CD8-positive, alpha-beta memory T cell (primary cell): ENCODE data around the gene LMX1B. TPM values are rescaled to one million over a fixed set of nuclear protein-coding genes. Genes with fewer than 3 reads are reported as not detected.

Source experiments
- CTCF ChIA-PET: fragments of 350-600 bp; sonication (Branson Sonifier 250); formaldehyde crosslinking; loops from one replicate; lab custom pipeline; 2021; ENCODE audit warnings: antibody characterized with exemption; lab: Charles Lee
- POLR2A ChIA-PET: fragments of 350-600 bp; sonication (Branson Sonifier 250); formaldehyde crosslinking; loops from one replicate; lab custom pipeline; 2021; ENCODE audit warnings: antibody characterized with exemption; lab: Charles Lee
- DNase-seq, 5 donors: peaks; one replicate each; pipeline versions ENCODE4 v3.0.0 to v3.0.0-alpha.2; 2020 to 2022; ENCODE audit warnings: mixed read lengths in 1 of 5
- H3K27ac ChIP-seq: one replicate; pipeline ENCODE4 v1.7.0; 2013; ENCODE audit warnings: low read depth, mild to moderate bottlenecking, low read length, moderate library complexity
- H3K27me3 ChIP-seq: 2 replicates; pipeline ENCODE4 v1.7.0; 2013; ENCODE audit warnings: low read length, mild to moderate bottlenecking; ENCODE audit not compliant: insufficient read depth, poor library complexity, severe bottlenecking
- H3K36me3 ChIP-seq: 2 replicates; pipeline ENCODE4 v1.7.0; 2013; ENCODE audit warnings: mild to moderate bottlenecking, low read length, moderate library complexity; ENCODE audit not compliant: insufficient read depth
- H3K4me1 ChIP-seq: 2 replicates; pipeline ENCODE4 v1.7.0; 2013; ENCODE audit warnings: mild to moderate bottlenecking, low read length, moderate library complexity; ENCODE audit not compliant: insufficient read depth
- H3K4me3 ChIP-seq: 2 replicates; pipeline ENCODE4 v1.7.0; 2013; ENCODE audit warnings: mild to moderate bottlenecking, low read length
- H3K9me3 ChIP-seq: 2 replicates; pipeline ENCODE4 v1.7.0; 2013; ENCODE audit warnings: mild to moderate bottlenecking, low read length
- H3K27ac Mint-ChIP-seq, 8 donors: one replicate each; pipeline ENCODE4 v1.8.0; 2020 to 2021; ENCODE audit warnings: mixed read lengths in 8 of 8, mild to moderate bottlenecking in 6 of 8, inconsistent platforms in 3 of 8, moderate library complexity in 3 of 8
- H3K27me3 Mint-ChIP-seq, 2 donors: one replicate each; pipeline ENCODE4 v1.8.0; 2020 to 2021; ENCODE audit warnings: mixed read lengths in 2 of 2, mild to moderate bottlenecking in 1 of 2, moderate library complexity in 1 of 2
- H3K36me3 Mint-ChIP-seq, 3 donors: one replicate each; pipeline ENCODE4 v1.8.0; 2020 to 2021; ENCODE audit warnings: mixed read lengths in 3 of 3, inconsistent platforms in 1 of 3, mild to moderate bottlenecking in 1 of 3
- H3K4me1 Mint-ChIP-seq, 3 donors: one replicate each; pipeline ENCODE4 v1.8.0; 2020 to 2021; ENCODE audit warnings: mixed read lengths in 3 of 3, inconsistent platforms in 1 of 3, mild to moderate bottlenecking in 1 of 3
- H3K4me3 Mint-ChIP-seq, 7 donors: one replicate each; pipeline ENCODE4 v1.8.0; 2020 to 2021; ENCODE audit warnings: mixed read lengths in 7 of 7, mild to moderate bottlenecking in 6 of 7, moderate library complexity in 4 of 7, inconsistent platforms in 2 of 7
- H3K9me3 Mint-ChIP-seq, 5 donors: one replicate each; pipeline ENCODE4 v1.8.0; 2020 to 2022; ENCODE audit warnings: mixed read lengths in 5 of 5, mild to moderate bottlenecking in 3 of 5, moderate library complexity in 2 of 5, inconsistent platforms in 1 of 5
- polyA plus RNA-seq: library from polyadenylated mRNA; unstranded; fragments of 300-500 nt; fragmentation: Illumina TruSeq; gene quantifications from one replicate; pipeline ENCODE4 v1.2.3, GENCODE V29; 2021
- total RNA-seq, 2 experiments: library from RNA; stranded (reverse); gene quantifications; one replicate each; pipeline ENCODE4 v1.2.3, GENCODE V29; 2021

LMX1B gene
- total and polyA plus RNA-seq, 3 experiments from 2014 or later, result not detected

- no peaks in the 10 kb centered on the region for H3K36me3 ChIP-seq
- ChIA-PET POLR2A (no interaction called here), CTCF (no interaction called here)
- H3K27me3 ChIP-seq, result no peaks in the 10 kb centered on the region
- no peaks in the 10 kb centered on the region for H3K4me1 Mint-ChIP-seq
- no peaks in the 10 kb centered on the region for H3K36me3 Mint-ChIP-seq
- no peak overlapping the region for H3K4me3 ChIP-seq
- no peak overlapping the region for H3K27ac ChIP-seq
- DNase-seq, result no peak
- H3K9me3 Mint-ChIP-seq, result no peaks in the 10 kb centered on the region
- no peak overlapping the region for H3K27ac Mint-ChIP-seq
- H3K27me3 Mint-ChIP-seq, result peaks cover 26 to 60% of the 10 kb centered on the region in 2 donors
- H3K4me3 Mint-ChIP-seq, result no peak overlapping the region
- H3K9me3 ChIP-seq, result no peaks in the 10 kb centered on the region
- H3K4me1 ChIP-seq, result no peaks in the 10 kb centered on the region
Measured at GRCh38 chr9:126582427-126582826, 31.3 kb upstream of the LMX1B start.

- H3K36me3 Mint-ChIP-seq, result no peaks in the 10 kb centered on the region
- Histone ChIP-seq H3K36me3 (no peaks in the 10 kb centered on the region), H3K27ac (no peak overlapping the region), H3K9me3 (no peaks in the 10 kb centered on the region), H3K4me3 (no peak overlapping the region), H3K27me3 (no peaks in the 10 kb centered on the region), H3K4me1 (no peaks in the 10 kb centered on the region)
- CTCF ChIA-PET, result no interaction called here
- H3K9me3 Mint-ChIP-seq, result no peaks in the 10 kb centered on the region
- H3K27me3 Mint-ChIP-seq, result peaks cover 28 to 63% of the 10 kb centered on the region in 2 donors
- no peak overlapping the region for H3K4me3 Mint-ChIP-seq
- no peak for DNase-seq
- no peak overlapping the region for H3K27ac Mint-ChIP-seq
- POLR2A ChIA-PET, result no interaction called here
- H3K4me1 Mint-ChIP-seq, result no peaks in the 10 kb centered on the region
Measured at GRCh38 chr9:126583144-126583760, 30.5 kb upstream of the LMX1B start.

- DNase-seq, result no peak
- Histone ChIP-seq H3K27me3 (no peaks in the 10 kb centered on the region), H3K4me3 (no peak overlapping the region), H3K36me3 (no peaks in the 10 kb centered on the region), H3K9me3 (no peaks in the 10 kb centered on the region), H3K4me1 (no peaks in the 10 kb centered on the region), H3K27ac (no peak overlapping the region)
- no peaks in the 10 kb centered on the region for H3K36me3 Mint-ChIP-seq
- H3K9me3 Mint-ChIP-seq, result no peaks in the 10 kb centered on the region
- POLR2A ChIA-PET, result interaction anchor here (0.6 kb wide), 1 partner anchor 26 kb away, joined by 6 read pairs; no protein-coding TSS in a partner anchor
- peaks cover 30 to 65% of the 10 kb centered on the region in 2 donors for H3K27me3 Mint-ChIP-seq
- no peak overlapping the region for H3K27ac Mint-ChIP-seq
- no peak overlapping the region for H3K4me3 Mint-ChIP-seq
- H3K4me1 Mint-ChIP-seq, result no peaks in the 10 kb centered on the region
- CTCF ChIA-PET, result no interaction called here
Measured at GRCh38 chr9:126584611-126585010, 29.1 kb upstream of the LMX1B start.

- Mint-ChIP-seq H3K27ac (no peak overlapping the region), H3K4me1 (no peaks in the 10 kb centered on the region), H3K9me3 (no peaks in the 10 kb centered on the region), H3K36me3 (no peaks in the 10 kb centered on the region), H3K4me3 (no peak overlapping the region), H3K27me3 (peaks cover 30 to 70% of the 10 kb centered on the region in 2 donors)
- Histone ChIP-seq H3K9me3 (no peaks in the 10 kb centered on the region), H3K27ac (no peak overlapping the region), H3K4me1 (no peaks in the 10 kb centered on the region), H3K27me3 (no peaks in the 10 kb centered on the region), H3K36me3 (no peaks in the 10 kb centered on the region), H3K4me3 (no peak overlapping the region)
- ChIA-PET CTCF (no interaction called here), POLR2A (no interaction called here)
- DNase-seq, result no peak
Measured at GRCh38 chr9:126586236-126586635, 27.5 kb upstream of the LMX1B start.

GRCh38 chr9:126587187-126588185 lies 26.2 kb upstream of the LMX1B start:
- no peak overlapping the region for H3K27ac Mint-ChIP-seq
- H3K36me3 Mint-ChIP-seq, result no peaks in the 10 kb centered on the region
- H3K4me1 Mint-ChIP-seq, result no peaks in the 10 kb centered on the region
- H3K36me3 ChIP-seq, result no peaks in the 10 kb centered on the region
- POLR2A ChIA-PET, result no interaction called here
- peaks cover 32 to 70% of the 10 kb centered on the region in 2 donors for H3K27me3 Mint-ChIP-seq
- CTCF ChIA-PET, result no interaction called here
- no peak overlapping the region for H3K4me3 ChIP-seq
- H3K9me3 ChIP-seq, result no peaks in the 10 kb centered on the region
- H3K27ac ChIP-seq, result no peak overlapping the region
- no peaks in the 10 kb centered on the region for H3K27me3 ChIP-seq
- no peak overlapping the region for H3K4me3 Mint-ChIP-seq
- no peaks in the 10 kb centered on the region for H3K4me1 ChIP-seq
- no peak for DNase-seq
- H3K9me3 Mint-ChIP-seq, result no peaks in the 10 kb centered on the region

GRCh38 chr9:126588491-126589168 lies 25.1 kb upstream of the LMX1B start:
- ChIA-PET POLR2A (no interaction called here), CTCF (no interaction called here)
- no peak overlapping the region for H3K4me3 Mint-ChIP-seq
- H3K4me1 ChIP-seq, result no peaks in the 10 kb centered on the region
- peaks cover 31 to 70% of the 10 kb centered on the region in 2 donors for H3K27me3 Mint-ChIP-seq
- no peaks in the 10 kb centered on the region for H3K9me3 ChIP-seq
- no peak overlapping the region for H3K27ac Mint-ChIP-seq
- H3K36me3 ChIP-seq, result no peaks in the 10 kb centered on the region
- H3K4me3 ChIP-seq, result no peak overlapping the region
- no peaks in the 10 kb centered on the region for H3K9me3 Mint-ChIP-seq
- H3K27ac ChIP-seq, result no peak overlapping the region
- no peaks in the 10 kb centered on the region for H3K36me3 Mint-ChIP-seq
- H3K4me1 Mint-ChIP-seq, result no peaks in the 10 kb centered on the region
- no peak for DNase-seq
- no peaks in the 10 kb centered on the region for H3K27me3 ChIP-seq

GRCh38 chr9:126589349-126589748 lies 24.4 kb upstream of the LMX1B start:
- Histone ChIP-seq H3K36me3 (no peaks in the 10 kb centered on the region), H3K27ac (no peak overlapping the region), H3K9me3 (no peaks in the 10 kb centered on the region), H3K27me3 (no peaks in the 10 kb centered on the region), H3K4me3 (no peak overlapping the region), H3K4me1 (no peaks in the 10 kb centered on the region)
- POLR2A ChIA-PET, result no interaction called here
- Mint-ChIP-seq H3K4me1 (no peaks in the 10 kb centered on the region), H3K4me3 (no peak overlapping the region), H3K27me3 (peaks cover 31 to 73% of the 10 kb centered on the region in 2 donors), H3K27ac (no peak overlapping the region), H3K9me3 (peaks cover 0 to under 1% (median 0%) of the 10 kb centered on the region in 5 donors), H3K36me3 (no peaks in the 10 kb centered on the region)
- CTCF ChIA-PET, result no interaction called here
- DNase-seq, result no peak

- ChIA-PET CTCF (no interaction called here), POLR2A (no interaction called here)
- Mint-ChIP-seq H3K4me3 (no peak overlapping the region), H3K27ac (no peak overlapping the region), H3K9me3 (peaks cover 0 to 4% (median 0%) of the 10 kb centered on the region in 5 donors), H3K4me1 (no peaks in the 10 kb centered on the region), H3K27me3 (peaks cover 32 to 73% of the 10 kb centered on the region in 2 donors), H3K36me3 (no peaks in the 10 kb centered on the region)
- no peak for DNase-seq
- Histone ChIP-seq H3K4me1 (no peaks in the 10 kb centered on the region), H3K27me3 (peaks cover under 1% of the 10 kb centered on the region), H3K4me3 (no peak overlapping the region), H3K36me3 (no peaks in the 10 kb centered on the region), H3K9me3 (no peaks in the 10 kb centered on the region), H3K27ac (no peak overlapping the region)
Measured at GRCh38 chr9:126591083-126591482, 22.6 kb upstream of the LMX1B start.
